Kidney glomerular epithelial cell (primary cell): Measurements from ENCODE around the gene AGPAT1.
"Not testable (repeated sequence)": the region's sequence is repeated elsewhere in the genome, so short reads cannot be mapped to it uniquely, and the experiment has no call there.

Experiments
- DNase-seq: peaks from one replicate; lab custom pipeline; 2025; lab: John Stamatoyannopoulos, UW

Gene AGPAT1

GRCh38 chr6:32148289-32149091, 27.4 kb downstream of the AGPAT1 start:
- DNase-seq = no peak

- no peak for DNase-seq
Observed at GRCh38 chr6:32147401-32148132, 28.3 kb downstream of the AGPAT1 start.

- no peak for DNase-seq
Observed at GRCh38 chr6:32146687-32147086, 29.2 kb downstream of the AGPAT1 start.

GRCh38 chr6:32146287-32146686, 29.6 kb downstream of the AGPAT1 start:
- DNase-seq = no peak

GRCh38 chr6:32144238-32144637, 31.6 kb downstream of the AGPAT1 start:
- not testable (repeated sequence) for DNase-seq

GRCh38 chr6:32140420-32141046, 35.4 kb downstream of the AGPAT1 start:
- DNase-seq = no peak

GRCh38 chr6:32139590-32139989, 36.3 kb downstream of the AGPAT1 start:
- no peak for DNase-seq

- DNase-seq = no peak
Observed at GRCh38 chr6:32137454-32137853, 38.4 kb downstream of the AGPAT1 start.

- no peak for DNase-seq
Observed at GRCh38 chr6:32133786-32134185, 42.1 kb downstream of the AGPAT1 start.

GRCh38 chr6:32132110-32132509, 43.8 kb downstream of the AGPAT1 start:
- DNase-seq = no peak

GRCh38 chr6:32131439-32131948, 44.4 kb downstream of the AGPAT1 start:
- no peak for DNase-seq

GRCh38 chr6:32129297-32130088, 46.4 kb downstream of the AGPAT1 start:
- no peak for DNase-seq

GRCh38 chr6:32128751-32129296, 47.1 kb downstream of the AGPAT1 start:
- no peak for DNase-seq

GRCh38 chr6:32127717-32128592, 47.9 kb downstream of the AGPAT1 start, which contains the start of gene ATF6B:
ATF6B (minus strand) TSS chr6:32128246; CDS start chr6:32128207, 39 bp downstream.
- peak; percentile 100 for DNase-seq

- no peak for DNase-seq
Observed at GRCh38 chr6:32127409-32127716, 48.5 kb downstream of the AGPAT1 start.

GRCh38 chr6:32126880-32127279, 49.0 kb downstream of the AGPAT1 start:
- DNase-seq = no peak

GRCh38 chr6:32123681-32124080, 52.2 kb downstream of the AGPAT1 start:
- no peak for DNase-seq

GRCh38 chr6:32120573-32121059, 55.3 kb downstream of the AGPAT1 start:
- DNase-seq = no peak

GRCh38 chr6:32118782-32119628, 56.9 kb downstream of the AGPAT1 start:
- DNase-seq = peak; percentile 49
